Liver (tissue), 9 donors: ENCODE measurements around the gene CGRRF1. TPM values are rescaled to one million over a fixed set of nuclear protein-coding genes. Genes with fewer than 3 reads are reported as not detected.

Experiments
- DNase-seq: peaks from one replicate; pipeline ENCODE4 v3.0.0-alpha.2; 2017; ENCODE audit warnings: low spot score
- H3K27ac ChIP-seq, 2 donors: one replicate each; pipeline ENCODE4 v1.7.0; 2013; ENCODE audit warnings: inconsistent platforms in 2 of 2, low read length in 2 of 2, control low read depth in 1 of 2, low read depth in 1 of 2, mild to moderate bottlenecking in 1 of 2
- H3K27me3 ChIP-seq, 4 donors: one replicate each; pipeline versions ENCODE4 v1.6.1 to v1.7.0; 2013; ENCODE audit warnings: low read length in 3 of 4, inconsistent platforms in 1 of 4, mild to moderate bottlenecking in 1 of 4, moderate library complexity in 1 of 4; ENCODE audit not compliant: control insufficient read depth in 4 of 4, insufficient read depth in 4 of 4
- H3K36me3 ChIP-seq, 4 donors: one replicate each; pipeline versions ENCODE4 v1.6.1 to v1.7.0; 2013; ENCODE audit warnings: low read length in 3 of 4, mild to moderate bottlenecking in 3 of 4, low read depth in 1 of 4, moderate library complexity in 1 of 4; ENCODE audit not compliant: control insufficient read depth in 4 of 4, insufficient read depth in 3 of 4
- H3K4me1 ChIP-seq, 4 donors: one replicate each; pipeline versions ENCODE4 v1.6.1 to v1.7.0; 2013; ENCODE audit warnings: low read length in 3 of 4, mild to moderate bottlenecking in 3 of 4, moderate library complexity in 1 of 4; ENCODE audit not compliant: control insufficient read depth in 4 of 4, insufficient read depth in 4 of 4
- H3K4me3 ChIP-seq, 3 donors: one replicate each; pipeline versions ENCODE4 v1.6.1 to v1.7.0; 2013; ENCODE audit warnings: low read length in 3 of 3, control low read depth in 1 of 3, low read depth in 1 of 3, mild to moderate bottlenecking in 1 of 3
- H3K9ac ChIP-seq, 2 donors: one replicate each; pipeline ENCODE4 v1.7.0; 2013; ENCODE audit warnings: low read length in 2 of 2, mild to moderate bottlenecking in 2 of 2, moderate library complexity in 2 of 2, control low read depth in 1 of 2, low read depth in 1 of 2
- H3K9me3 ChIP-seq, 4 donors: one replicate each; pipeline versions ENCODE4 v1.6.1 to v1.7.0; 2013; ENCODE audit warnings: low read length in 3 of 4; ENCODE audit not compliant: control insufficient read depth in 4 of 4
- ATF3 ChIP-seq: IDR thresholded peaks from 2 replicates; pipeline ENCODE4 v1.6.1; 2016; ENCODE audit warnings: antibody characterized with exemption
- FOXA2 ChIP-seq: IDR thresholded peaks from 2 replicates; pipeline ENCODE4 v1.6.1; 2016; ENCODE audit warnings: antibody characterized with exemption
- GABPA ChIP-seq, 2 donors: IDR thresholded peaks in 1 of 2; conservative IDR thresholded peaks in 1 of 2; 2 replicates each; pipeline ENCODE4 v1.6.1; 2016; ENCODE audit warnings: antibody characterized with exemption in 2 of 2, mild to moderate bottlenecking in 1 of 2, moderate library complexity in 1 of 2
- HNF4A ChIP-seq, 2 donors: conservative IDR thresholded peaks; 2 replicates each; pipeline ENCODE4 v1.6.1; 2016; ENCODE audit warnings: antibody characterized with exemption in 2 of 2, mild to moderate bottlenecking in 2 of 2
- JUND ChIP-seq, 2 donors: IDR thresholded peaks; 2 replicates each; pipeline ENCODE4 v1.6.1; 2016; ENCODE audit warnings: antibody characterized with exemption in 2 of 2
- MAX ChIP-seq: IDR thresholded peaks from 2 replicates; pipeline ENCODE4 v1.6.1; 2016; ENCODE audit warnings: antibody characterized with exemption
- NR2F2 ChIP-seq: IDR thresholded peaks from 2 replicates; pipeline ENCODE4 v1.6.1; 2016; ENCODE audit warnings: antibody characterized with exemption
- RAD21 ChIP-seq, 2 donors: IDR thresholded peaks; 2 replicates each; pipeline ENCODE4 v1.6.1; 2016; ENCODE audit warnings: antibody characterized with exemption in 2 of 2, mild to moderate bottlenecking in 2 of 2
- SP1 ChIP-seq: IDR thresholded peaks from 2 replicates; pipeline ENCODE4 v1.6.1; 2018; ENCODE audit warnings: antibody characterized with exemption, mild to moderate bottlenecking
- YY1 ChIP-seq: IDR thresholded peaks from 2 replicates; pipeline ENCODE4 v1.6.1; 2016; ENCODE audit warnings: antibody characterized with exemption, mild to moderate bottlenecking
- ZBTB33 ChIP-seq: IDR thresholded peaks from 2 replicates; pipeline ENCODE4 v1.6.1; 2016; ENCODE audit warnings: antibody characterized with exemption
- WGBS: extraction: QIAGEN DNeasy Blood & Tissue Kit; methylation state at CpG from one replicate; pipeline ENCODE4 v1.1.7; 2013; 5-methylcytosine and 5-hydroxymethylcytosine counted together
- polyA plus RNA-seq, 2 donors: library from polyadenylated mRNA; stranded (reverse) in 1 of 2; unstranded in 1 of 2; fragments of 200-250 nt in 1 of 2; fragments of >200 nt in 1 of 2; fragmentation: Nextera tagmentation in 1 of 2; extraction: Ambion mirVana in 1 of 2; gene quantifications; one replicate each; pipeline versions ENCODE4 v1.2.1 to v1.2.3, GENCODE V29; 2013 to 2015
- total RNA-seq, 2 donors: library from RNA; depleted of rRNA; stranded (reverse); fragments of >200 nt; gene quantifications; one replicate each; pipeline ENCODE4 v1.2.3, GENCODE V29; 2014
- donor health status: healthy.
- donor health status: healthy.
- donor health status: healthy.
- donor health status: healthy.
- donor health status: healthy.

CGRRF1 gene
- total and polyA plus RNA-seq, 4 donors: 4.6 to 11.2 (median 5.0) TPM

- WGBS: 83% methylated on average over 1 of the region's 1 CpG
- H3K9me3 ChIP-seq: no peaks in the 10 kb centered on the region
- peaks cover 0 to 5% (median 4%) of the 10 kb centered on the region in 4 donors for H3K4me1 ChIP-seq
- no peaks in the 10 kb centered on the region for H3K27me3 ChIP-seq
- H3K27ac ChIP-seq: no peak overlapping the region
- H3K4me3 ChIP-seq: no peak overlapping the region
- no peak overlapping the region for H3K9ac ChIP-seq
- no peaks in the 10 kb centered on the region for H3K36me3 ChIP-seq
- DNase-seq: no peak
- TF ChIP-seq YY1 (no peak), HNF4A (conservative IDR thresholded peaks at IDR 0.05) (no peak), FOXA2 (no peak), JUND (IDR thresholded peaks at IDR 0.05) (no peak), ATF3 (no peak)
Measured at GRCh38 chr14:54515670-54516069, 6.0 kb downstream of the CGRRF1 start.

GRCh38 chr14:54516709-54517108 lies 7.0 kb downstream of the CGRRF1 start:
- TF ChIP-seq ZBTB33 (no peak), SP1 (no peak), YY1 (no peak), MAX (no peak), NR2F2 (no peak)
- H3K27me3 ChIP-seq: no peaks in the 10 kb centered on the region
- H3K9me3 ChIP-seq: no peaks in the 10 kb centered on the region
- DNase-seq: no peak
- H3K4me3 ChIP-seq: no peak overlapping the region
- no peak overlapping the region for H3K9ac ChIP-seq
- WGBS: 100% methylated on average over 1 of the region's 1 CpG
- H3K36me3 ChIP-seq: no peaks in the 10 kb centered on the region
- no peaks in the 10 kb centered on the region for H3K4me1 ChIP-seq
- H3K27ac ChIP-seq: no peak overlapping the region

GRCh38 chr14:54524410-54524809 lies 14.7 kb downstream of the CGRRF1 start:
- H3K9me3 ChIP-seq: no peaks in the 10 kb centered on the region
- DNase-seq: no peak
- no peak overlapping the region for H3K9ac ChIP-seq
- peaks cover 0 to 6% (median 4%) of the 10 kb centered on the region in 4 donors for H3K36me3 ChIP-seq
- TF ChIP-seq RAD21 (IDR thresholded peaks at IDR 0.05): no peak
- no peak for TF ChIP-seq HNF4A (conservative IDR thresholded peaks at IDR 0.05)
- no peak for TF ChIP-seq GABPA (IDR thresholded peaks at IDR 0.05 in 1 of 2, conservative IDR thresholded peaks at IDR 0.05 in 1 of 2)
- no peak for TF ChIP-seq NR2F2
- no peak for TF ChIP-seq JUND (IDR thresholded peaks at IDR 0.05)
- no peak for TF ChIP-seq ZBTB33
- no peak overlapping the region for H3K27ac ChIP-seq
- 98% methylated on average over 4 of the region's 4 CpGs for WGBS
- peaks cover 0 to 4% (median 3%) of the 10 kb centered on the region in 4 donors for H3K4me1 ChIP-seq
- H3K27me3 ChIP-seq: no peaks in the 10 kb centered on the region
- no peak overlapping the region for H3K4me3 ChIP-seq
